ENCODE data around the gene NRARP. TPM values are rescaled to one million over a fixed set of nuclear protein-coding genes. Genes with fewer than 3 reads are reported as not detected.

The NRARP gene
- total RNA-seq, 1 donor from 2014 or later: 17.9 TPM

DNA sequence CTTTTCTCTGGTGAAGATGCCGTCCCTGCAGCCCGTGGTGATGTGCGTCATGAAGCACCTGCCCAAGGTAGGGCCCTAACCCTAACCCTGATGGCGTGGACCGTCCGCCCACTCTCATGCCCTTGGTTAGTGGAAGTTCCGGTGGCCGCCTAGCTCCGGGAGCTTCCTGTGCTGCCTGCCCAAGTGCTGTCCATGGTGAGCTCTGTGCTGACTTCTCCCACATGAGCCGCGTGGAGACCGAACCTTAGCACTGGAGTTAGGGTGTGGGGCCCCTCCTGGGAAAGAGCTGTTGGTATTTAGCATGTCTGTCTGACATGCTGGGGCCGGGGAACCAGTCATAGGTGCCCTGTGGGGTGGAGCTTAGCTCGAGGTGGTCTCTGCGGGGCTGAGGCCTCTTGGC, 45.7 kb downstream of the NRARP start:
- H3K4me1 Mint-ChIP-seq (ENCODE audit: unreplicated experiment): peaks cover 4% of the 10 kb centered on the region
- no peaks in the 10 kb centered on the region for H3K9me3 Mint-ChIP-seq
- peak overlapping the region; percentile 89 for H3K4me3 Mint-ChIP-seq
- H3K27me3 Mint-ChIP-seq: no peaks in the 10 kb centered on the region
- no peak overlapping the region for H3K27ac Mint-ChIP-seq
- TF ChIP-seq, protein P1, sequence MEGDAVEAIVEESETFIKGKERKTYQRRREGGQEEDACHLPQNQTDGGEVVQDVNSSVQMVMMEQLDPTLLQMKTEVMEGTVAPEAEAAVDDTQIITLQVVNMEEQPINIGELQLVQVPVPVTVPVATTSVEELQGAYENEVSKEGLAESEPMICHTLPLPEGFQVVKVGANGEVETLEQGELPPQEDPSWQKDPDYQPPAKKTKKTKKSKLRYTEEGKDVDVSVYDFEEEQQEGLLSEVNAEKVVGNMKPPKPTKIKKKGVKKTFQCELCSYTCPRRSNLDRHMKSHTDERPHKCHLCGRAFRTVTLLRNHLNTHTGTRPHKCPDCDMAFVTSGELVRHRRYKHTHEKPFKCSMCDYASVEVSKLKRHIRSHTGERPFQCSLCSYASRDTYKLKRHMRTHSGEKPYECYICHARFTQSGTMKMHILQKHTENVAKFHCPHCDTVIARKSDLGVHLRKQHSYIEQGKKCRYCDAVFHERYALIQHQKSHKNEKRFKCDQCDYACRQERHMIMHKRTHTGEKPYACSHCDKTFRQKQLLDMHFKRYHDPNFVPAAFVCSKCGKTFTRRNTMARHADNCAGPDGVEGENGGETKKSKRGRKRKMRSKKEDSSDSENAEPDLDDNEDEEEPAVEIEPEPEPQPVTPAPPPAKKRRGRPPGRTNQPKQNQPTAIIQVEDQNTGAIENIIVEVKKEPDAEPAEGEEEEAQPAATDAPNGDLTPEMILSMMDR (conservative IDR thresholded peaks at IDR 0.05): no peak
- no peak for DNase-seq (ENCODE audit: extremely low spot score, unreplicated experiment)
- no peaks in the 10 kb centered on the region for H3K36me3 Mint-ChIP-seq

DNA sequence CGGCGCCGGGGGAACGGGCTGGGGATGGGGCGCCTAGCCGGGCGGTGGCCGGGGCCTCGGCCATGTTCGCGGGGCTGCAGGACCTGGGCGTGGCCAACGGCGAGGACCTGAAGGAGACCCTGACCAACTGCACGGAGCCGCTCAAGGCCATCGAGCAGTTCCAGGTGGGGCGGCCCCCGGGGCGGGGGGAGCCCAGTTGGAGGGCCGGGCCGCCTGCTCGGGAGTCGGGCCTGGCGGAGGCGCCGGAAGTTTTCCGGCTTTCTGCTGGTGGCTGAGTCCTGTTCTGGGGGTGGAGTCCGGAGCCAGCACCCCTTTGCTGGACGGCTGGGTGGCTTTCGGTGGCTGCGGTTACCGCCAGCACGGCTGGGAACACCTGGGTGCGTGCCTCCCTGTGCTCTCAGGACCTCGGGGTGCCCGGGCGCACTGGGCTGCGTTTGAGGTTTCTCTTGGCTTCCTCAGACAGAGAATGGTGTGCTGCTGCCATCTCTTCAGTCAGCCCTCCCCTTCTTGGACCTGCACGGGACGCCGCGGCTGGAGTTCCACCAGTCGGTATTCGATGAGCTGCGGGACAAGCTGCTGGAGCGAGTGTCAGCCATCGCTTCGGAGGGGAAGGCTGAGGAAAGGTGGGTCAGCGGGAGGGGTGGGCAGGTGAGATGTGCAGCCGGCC, 46.5 kb downstream of the NRARP start:
- TF ChIP-seq, protein P1 (conservative IDR thresholded peaks at IDR 0.05): no peak
- H3K27me3 Mint-ChIP-seq: no peaks in the 10 kb centered on the region
- H3K36me3 Mint-ChIP-seq: no peaks in the 10 kb centered on the region
- peak overlapping the region; percentile 89 for H3K4me3 Mint-ChIP-seq
- no peak for DNase-seq (ENCODE audit: extremely low spot score, unreplicated experiment)
- peaks cover 4% of the 10 kb centered on the region for H3K4me1 Mint-ChIP-seq (ENCODE audit: unreplicated experiment)
- no peaks in the 10 kb centered on the region for H3K9me3 Mint-ChIP-seq
- H3K27ac Mint-ChIP-seq: no peak overlapping the region

DNA sequence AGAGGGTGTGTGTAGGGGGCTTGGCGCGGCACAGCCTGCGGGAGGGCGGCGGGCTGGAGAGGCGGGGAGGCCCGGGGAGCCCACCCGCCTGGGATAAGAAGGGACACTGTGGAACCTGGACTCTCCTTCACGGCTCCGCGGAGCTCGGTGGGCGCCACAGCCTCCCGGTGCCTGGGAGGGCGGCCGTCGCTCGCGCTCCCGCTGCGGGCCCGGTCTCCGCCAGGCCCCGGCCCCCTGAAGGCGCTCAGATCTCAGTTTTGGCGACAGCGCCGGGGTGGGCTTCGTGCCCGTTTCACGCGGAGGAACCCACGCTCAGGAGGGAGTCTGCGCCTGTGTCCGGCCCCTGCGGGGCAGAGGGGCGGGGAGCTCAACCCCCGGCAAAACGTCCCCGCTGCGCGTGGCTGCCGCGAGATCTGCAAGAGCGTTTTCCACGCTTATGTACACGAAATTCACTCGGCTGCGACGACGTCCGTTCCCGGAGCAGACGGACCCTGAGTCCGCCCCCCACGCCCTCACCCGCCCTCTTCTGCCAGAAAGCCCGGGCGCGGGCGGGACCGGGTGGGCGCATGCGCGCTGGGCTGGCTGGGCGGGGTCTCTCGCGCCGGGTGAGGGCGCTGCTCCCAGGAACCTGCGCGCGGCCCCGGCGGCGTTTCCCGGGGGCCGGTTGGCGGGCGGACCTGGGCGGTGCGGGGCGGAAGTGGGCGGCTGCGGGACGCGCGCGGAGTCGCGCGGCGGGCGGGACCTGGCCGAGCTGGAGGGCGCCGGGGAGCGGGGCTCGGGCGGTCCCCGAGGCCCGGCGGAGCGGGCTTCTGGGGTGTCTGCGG, 47.2 kb downstream of the NRARP start, which contains the start of gene NELFB:
Gene NELFB, plus strand, starts transcription at position 704 of the 824 bp plus-strand sequence.
- Mint-ChIP-seq H3K36me3 (no peaks in the 10 kb centered on the region), H3K27ac (peak within 1 kb of the TSS; percentile 89), H3K4me3 (peak within 1 kb of the TSS; percentile 91), H3K9me3 (no peaks in the 10 kb centered on the region), H3K27me3 (no peaks in the 10 kb centered on the region), H3K4me1 (ENCODE audit: unreplicated experiment) (peaks cover 4% of the 10 kb centered on the region)
- peak; percentile 98 for DNase-seq (ENCODE audit: extremely low spot score, unreplicated experiment)
- TF ChIP-seq, protein P1 (conservative IDR thresholded peaks at IDR 0.05): peak; percentile 20

DNA sequence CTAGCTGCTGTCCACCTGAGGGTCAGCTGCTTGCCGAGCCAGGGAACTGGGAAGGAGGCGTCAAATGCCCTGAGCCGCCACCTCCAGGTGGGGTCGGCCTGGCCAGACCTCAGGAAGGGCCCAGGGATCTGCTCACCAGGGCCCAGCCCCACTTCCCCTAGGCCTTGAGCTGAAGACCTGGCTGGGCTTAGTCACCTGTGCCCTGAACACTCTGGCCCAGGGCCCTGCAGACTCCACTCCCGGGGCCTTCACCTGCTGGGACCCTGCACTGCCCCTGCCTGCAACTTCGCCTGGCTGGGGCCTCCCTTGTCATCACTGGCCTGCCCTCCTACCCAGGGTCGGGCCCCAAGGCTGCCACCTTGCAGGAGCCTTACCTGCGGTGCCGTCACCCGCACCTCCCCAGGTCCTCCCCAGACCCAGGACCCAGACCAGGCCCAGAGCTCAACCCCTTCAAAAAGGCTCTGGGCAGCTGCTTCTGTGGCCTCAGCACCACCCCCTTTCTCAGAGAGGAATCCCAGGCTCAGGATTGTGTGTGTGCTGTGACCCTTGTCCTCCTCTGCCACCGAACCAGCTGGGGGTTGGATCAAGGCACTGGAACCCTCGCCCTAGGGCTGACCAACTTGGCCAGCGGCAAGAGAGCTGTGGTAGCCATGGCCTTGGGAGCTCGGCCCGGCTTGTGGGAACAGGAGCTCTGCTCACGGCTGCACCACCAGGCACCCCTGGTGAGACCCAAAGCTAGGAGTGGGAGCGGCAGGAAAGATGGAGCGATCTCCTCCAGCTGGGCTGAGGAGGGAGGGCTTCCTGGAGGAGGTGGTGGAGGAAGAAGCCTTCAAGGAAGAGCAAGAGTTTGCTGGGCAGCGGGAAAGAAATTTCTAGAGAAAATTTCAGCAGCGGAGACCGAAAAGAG, 48.1 kb downstream of the NRARP start:
- Mint-ChIP-seq H3K4me3 (peak overlapping the region; percentile 91), H3K4me1 (ENCODE audit: unreplicated experiment) (peaks cover 4% of the 10 kb centered on the region), H3K36me3 (no peaks in the 10 kb centered on the region), H3K27ac (peak overlapping the region; percentile 89), H3K9me3 (no peaks in the 10 kb centered on the region), H3K27me3 (no peaks in the 10 kb centered on the region)
- TF ChIP-seq, protein P1 (conservative IDR thresholded peaks at IDR 0.05): no peak
- DNase-seq (ENCODE audit: extremely low spot score, unreplicated experiment): no peak
